Measurements from ENCODE around the gene PPL.
"Not testable (repeated sequence)": the region's sequence is repeated elsewhere in the genome, so short reads cannot be mapped to it uniquely, and the experiment has no call there.

Gene PPL

DNA sequence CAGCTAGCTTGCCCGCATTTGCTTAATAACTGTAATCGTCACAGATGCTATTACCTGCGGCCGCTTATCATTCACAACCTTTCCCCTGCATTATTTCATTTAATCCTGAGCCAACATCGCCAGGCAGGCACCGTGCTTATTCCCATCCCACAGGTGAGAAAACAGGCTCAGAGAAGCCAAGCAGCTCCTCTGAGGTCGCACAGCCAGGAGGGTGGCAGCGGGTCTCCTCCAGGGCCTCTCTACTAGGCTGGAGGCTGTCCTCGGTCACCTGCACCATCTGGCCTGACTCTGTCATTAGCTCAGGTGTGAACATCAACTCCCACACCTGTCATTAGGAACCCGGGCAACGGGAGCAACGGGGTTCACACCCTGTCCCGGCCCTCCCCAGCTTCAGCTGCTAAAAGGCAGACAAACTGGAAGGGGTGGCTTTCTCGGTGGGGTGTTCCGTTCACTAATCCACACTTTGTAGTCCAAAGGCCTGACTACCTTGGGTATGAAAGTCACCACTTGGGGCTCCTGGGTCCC is 3.0 kb downstream of the PPL start:
- DNase-seq = no peak

- DNase-seq = no peak
These were observed 3.5 kb downstream of the PPL start for GRCh38 chr16:4933433-4933832.

DNA sequence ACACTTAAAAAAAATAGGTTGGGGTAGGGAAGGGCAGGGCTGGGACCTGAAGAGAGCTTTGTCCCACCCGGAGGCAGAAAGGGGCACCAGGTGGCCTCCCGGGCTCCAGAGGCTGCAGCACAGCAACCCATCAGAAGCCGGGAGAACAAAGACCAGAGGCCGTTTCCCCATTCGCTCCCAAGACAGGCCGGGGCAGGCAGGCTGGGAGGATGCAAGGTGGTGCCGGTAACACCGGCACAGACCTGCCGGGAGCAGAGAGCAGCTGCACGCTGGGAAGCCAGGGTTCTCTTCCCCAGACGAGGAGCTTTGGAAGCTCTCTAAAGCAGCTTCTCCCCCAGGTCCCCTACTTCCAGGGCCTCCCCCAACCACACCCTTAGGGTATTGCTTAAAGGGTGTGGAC is 5.6 kb downstream of the PPL start:
- DNase-seq = no peak

DNA sequence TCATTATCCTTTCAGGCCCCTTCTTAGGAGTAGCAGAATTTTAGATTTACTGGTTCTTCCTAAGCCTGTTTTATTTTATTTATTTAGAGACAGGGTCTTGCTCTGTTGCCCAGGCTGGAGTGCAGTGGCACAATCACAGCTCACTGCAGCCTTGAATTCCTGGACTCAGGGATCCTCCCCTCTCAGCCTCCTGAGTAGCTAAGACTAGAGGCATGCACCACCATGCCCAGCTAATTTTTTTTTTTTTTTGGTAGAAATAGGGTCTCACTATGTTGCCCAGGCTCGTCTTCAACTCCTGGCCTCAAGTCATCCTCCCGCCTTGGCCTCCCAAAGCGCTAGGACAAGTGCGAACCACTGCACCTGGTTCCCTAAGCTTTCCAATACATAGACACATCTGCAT is 7.3 kb downstream of the PPL start:
- not testable (repeated sequence) for DNase-seq

- DNase-seq = no peak
These were observed 8.7 kb downstream of the PPL start for GRCh38 chr16:4928227-4928626.

- no peak for DNase-seq
These were observed 9.3 kb downstream of the PPL start for GRCh38 chr16:4927661-4928060.

DNA sequence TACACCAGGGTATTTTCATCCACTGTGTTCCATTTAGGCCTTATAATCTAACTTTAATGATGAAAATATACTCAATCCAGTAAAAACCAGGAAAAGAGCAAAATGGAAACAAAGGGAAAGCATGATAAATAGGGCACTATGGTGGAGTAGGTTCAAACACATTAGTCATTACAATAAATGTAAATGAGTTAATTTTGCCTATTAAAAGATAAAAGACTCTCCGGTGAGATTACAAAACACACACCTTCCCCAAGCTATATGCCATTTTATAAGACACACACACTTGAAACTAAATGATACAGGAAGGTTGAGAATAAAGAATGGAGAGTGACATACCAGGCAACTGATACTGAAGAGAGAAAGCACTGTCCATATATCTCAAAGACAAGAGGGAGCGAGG is 10.0 kb downstream of the PPL start:
- no peak for DNase-seq

GRCh38 chr16:4925791-4926190 is 11.2 kb downstream of the PPL start:
- DNase-seq = no peak

- no peak for DNase-seq
These were observed 11.7 kb downstream of the PPL start for GRCh38 chr16:4925293-4925607.

DNA sequence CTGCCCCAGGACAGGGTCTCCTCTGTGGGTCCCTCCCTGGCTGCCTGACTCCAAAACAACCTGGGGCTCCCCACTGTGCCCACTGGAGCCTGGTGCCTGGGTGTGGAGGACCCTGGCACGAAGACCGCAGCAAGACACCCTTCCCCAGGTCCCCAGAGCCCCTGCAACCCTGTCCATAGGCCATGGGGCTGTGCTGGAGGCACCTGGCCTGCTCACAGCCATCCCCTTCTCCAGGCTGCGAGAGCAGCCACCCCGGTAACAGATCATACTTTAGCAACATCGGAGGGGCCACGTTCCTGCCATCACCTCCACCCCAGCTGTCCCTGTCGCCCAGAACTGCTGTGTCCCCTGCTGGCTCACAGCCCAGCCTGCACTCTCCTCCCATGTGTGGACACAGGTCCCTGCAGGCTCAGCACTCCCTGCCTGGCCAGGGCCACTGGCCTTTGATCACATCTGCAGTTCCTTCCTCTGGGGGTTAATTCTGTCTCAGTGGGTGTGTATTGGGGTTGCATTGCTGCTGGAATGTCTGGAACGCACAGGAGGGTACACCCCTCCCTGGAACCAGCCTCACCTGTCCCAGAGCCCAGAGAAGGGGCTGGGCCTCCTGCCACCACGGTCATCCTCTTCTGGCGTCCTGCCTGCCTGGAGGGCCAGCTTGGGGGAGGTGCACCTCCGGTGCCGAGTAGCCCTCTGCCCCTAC is 12.2 kb downstream of the PPL start:
- DNase-seq = no peak

DNA sequence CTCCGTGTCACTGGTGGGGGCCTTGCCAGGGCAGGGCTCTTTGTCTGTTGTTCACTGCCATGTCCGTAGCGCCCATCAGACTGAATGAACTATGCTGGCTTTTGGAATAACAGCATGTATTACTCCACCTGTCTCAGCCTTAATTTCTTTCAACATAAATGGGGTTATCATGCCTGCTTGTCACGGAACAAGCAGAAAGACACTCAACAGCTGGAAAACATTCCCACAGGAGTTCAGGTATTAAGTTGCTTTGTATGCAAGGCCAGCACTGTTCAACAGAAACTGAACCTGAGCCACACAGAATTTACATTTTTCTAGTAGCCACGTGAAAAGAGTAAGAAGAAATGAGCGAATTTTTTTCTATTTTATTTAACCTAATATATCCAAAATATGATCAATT is 13.1 kb downstream of the PPL start:
- no peak for DNase-seq

GRCh38 chr16:4922721-4923342 is 14.1 kb downstream of the PPL start:
- DNase-seq = no peak

- DNase-seq = no peak
These were observed 16.1 kb downstream of the PPL start for GRCh38 chr16:4920826-4921225.

GRCh38 chr16:4918781-4919251 is 18.1 kb downstream of the PPL start:
- DNase-seq = no peak

DNA sequence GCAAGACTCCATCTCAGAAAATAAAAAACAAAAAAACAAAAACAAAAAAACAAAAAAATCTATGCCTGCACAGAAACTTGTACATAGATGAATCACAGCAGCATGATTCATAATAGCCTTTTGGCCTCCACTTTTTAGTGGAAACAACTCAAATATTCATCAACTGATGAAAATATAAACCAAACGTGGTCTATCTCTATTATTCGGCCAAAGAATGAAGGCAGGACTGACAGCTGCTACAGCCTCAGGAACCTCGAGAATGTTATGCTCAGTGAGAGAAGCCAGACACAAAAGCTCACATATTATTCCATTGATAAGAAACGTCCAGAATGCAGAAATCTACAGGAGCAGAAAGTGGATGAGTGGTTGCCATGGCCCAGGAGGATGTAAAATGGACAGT is 19.8 kb downstream of the PPL start:
- no peak for DNase-seq

- DNase-seq = no peak
These were observed 21.7 kb downstream of the PPL start for GRCh38 chr16:4915226-4915761.

GRCh38 chr16:4914528-4915225 is 22.3 kb downstream of the PPL start:
- DNase-seq = no peak

GRCh38 chr16:4913774-4914525 is 23.0 kb downstream of the PPL start:
- DNase-seq = no peak

DNA sequence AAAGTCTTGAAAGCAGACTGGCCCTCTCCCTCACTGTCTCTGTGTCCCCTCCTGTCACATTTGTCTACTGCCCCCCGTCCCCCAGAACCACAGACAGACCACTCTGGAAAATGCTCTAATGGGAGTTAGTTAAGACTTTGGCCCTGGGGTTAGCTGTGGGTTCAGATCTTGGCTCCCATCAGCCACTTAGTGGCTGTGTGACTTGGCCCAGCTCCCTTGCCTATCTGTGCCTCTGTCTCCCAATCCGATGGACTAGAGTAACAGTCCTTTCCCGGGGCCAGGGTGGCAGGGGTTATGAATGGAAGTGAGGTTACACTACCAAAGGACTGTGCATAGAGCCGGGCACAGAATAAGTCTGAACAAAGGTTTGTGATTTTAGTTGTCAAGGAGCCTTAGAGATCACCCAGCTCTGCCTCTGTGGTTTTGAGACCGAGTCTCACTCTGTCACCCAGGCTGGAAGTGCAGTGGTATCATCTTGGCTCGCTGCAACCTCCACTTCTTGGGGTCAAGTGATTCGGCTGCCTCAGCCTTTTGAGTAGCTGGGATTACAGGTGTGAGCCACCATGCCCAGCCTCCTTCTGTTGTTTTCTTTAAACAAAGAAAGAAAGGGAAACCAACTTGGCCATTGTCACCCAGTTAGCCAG is 23.7 kb downstream of the PPL start:
- no peak for DNase-seq

- DNase-seq = no peak
These were observed 25.0 kb downstream of the PPL start for GRCh38 chr16:4911970-4912386.

DNA sequence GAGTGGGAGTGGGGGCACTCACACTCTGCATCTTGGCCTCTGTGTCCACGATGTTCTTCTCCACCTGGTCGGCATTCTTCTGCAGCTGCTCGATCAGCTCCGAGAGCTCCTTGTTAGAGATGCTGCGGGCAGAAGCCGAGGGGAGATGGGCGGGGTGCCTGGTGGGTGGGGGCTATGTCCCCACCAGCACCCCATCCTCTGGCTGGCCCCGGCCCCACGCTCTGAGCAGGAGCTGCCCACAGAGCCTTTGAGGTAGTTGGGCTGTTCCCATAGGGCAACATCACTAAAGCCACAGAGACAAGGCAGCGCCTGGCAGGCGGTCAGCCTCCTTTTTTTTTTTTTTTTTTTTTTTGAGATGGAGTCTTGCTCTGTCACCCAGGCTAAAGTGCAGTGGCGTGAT is 26.1 kb downstream of the PPL start:
- DNase-seq = no peak

GRCh38 chr16:4909825-4910224 is 27.1 kb downstream of the PPL start:
- DNase-seq = no peak
